ENCODE data around the gene ABCB9.

GRCh38 chr12:122996621-122997342 lies 30.5 kb upstream of the ABCB9 start:
- TF ChIP-seq CTCF (conservative IDR thresholded peaks at IDR 0.05) (no peak), ZFX (IDR thresholded peaks at IDR 0.05) (no peak)

Measured in C4-2B (cell line).